ENCODE measurements around the gene SLC9A3.

SLC9A3 gene

DNA sequence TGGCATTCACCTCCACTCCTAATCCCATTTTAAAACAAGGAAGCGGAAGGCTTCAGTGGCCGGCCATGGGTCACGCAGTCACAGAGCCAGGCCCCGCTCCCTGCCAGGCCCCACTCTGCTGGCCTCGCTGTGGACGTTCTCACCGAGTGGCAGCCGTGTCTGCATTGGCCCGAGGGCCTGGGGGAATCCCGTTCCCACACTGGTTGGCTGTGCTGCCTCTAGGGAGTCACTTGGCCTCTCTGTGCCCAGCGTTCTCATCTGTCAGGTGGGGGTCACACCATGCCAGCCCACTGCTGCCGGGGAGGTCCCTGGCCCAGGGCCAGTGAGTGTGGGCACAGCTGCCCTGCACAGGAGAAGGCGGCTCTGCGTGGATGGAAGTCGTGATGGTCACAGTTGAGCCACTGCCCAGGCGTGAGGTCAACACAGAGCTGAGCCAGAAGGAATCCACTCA lies 13.4 kb upstream of the SLC9A3 start:
- ChIA-PET POLR2A (no interaction called here), CTCF (no interaction called here)
- Histone ChIP-seq H3K4me1 (ENCODE audit: control insufficient read depth, insufficient read depth, low read length) (no peaks in the 10 kb centered on the region), H3K27ac (ENCODE audit: extremely low read depth, low read depth, low read length) (no peak overlapping the region), H3K4me3 (ENCODE audit: low read depth, low read length) (no peak overlapping the region), H3K36me3 (ENCODE audit: control insufficient read depth in 2 of 2, insufficient read depth in 1 of 2, low read length in 2 of 2) (no peaks in the 10 kb centered on the region), H3K9me3 (ENCODE audit: control insufficient read depth, insufficient read depth, low read depth, low read length) (no peaks in the 10 kb centered on the region)
- TF ChIP-seq ZFHX2 (tag by site-specific recombination; conservative IDR thresholded peaks at IDR 0.05) (peak; percentile 54), ZNF768 (tag by site-specific recombination; IDR thresholded peaks at IDR 0.05) (peak; percentile 38; the same call in 1 of the 2 replicates), ZNF48 (tag by site-specific recombination; IDR thresholded peaks at IDR 0.05) (no peak), EGR2 (tag by site-specific recombination; IDR thresholded peaks at IDR 0.05; ENCODE audit: low read depth) (peak; percentile 62)

DNA sequence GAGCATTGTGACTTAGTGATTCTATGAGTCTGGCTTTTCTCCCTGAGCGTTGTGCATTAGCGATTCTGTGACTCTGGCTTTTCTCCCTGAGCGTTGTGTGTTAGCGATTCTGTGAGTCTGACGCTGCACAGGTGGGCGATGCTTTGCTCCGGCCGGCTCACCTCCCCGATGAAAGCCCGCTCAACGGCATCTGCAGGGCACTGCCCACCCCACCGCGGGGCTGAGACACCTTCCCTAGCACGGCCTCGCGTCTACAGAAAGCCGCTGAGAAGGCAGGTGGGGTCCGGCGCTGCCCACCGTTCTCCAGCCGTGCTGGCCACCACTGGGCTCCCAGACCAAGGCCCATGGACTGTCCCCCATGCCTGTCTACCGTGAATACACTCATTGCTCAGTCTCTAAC lies 12.8 kb upstream of the SLC9A3 start:
- Histone ChIP-seq H3K27ac (ENCODE audit: extremely low read depth, low read depth, low read length) (no peak overlapping the region), H3K4me1 (ENCODE audit: control insufficient read depth, insufficient read depth, low read length) (no peaks in the 10 kb centered on the region), H3K4me3 (ENCODE audit: low read depth, low read length) (no peak overlapping the region), H3K36me3 (ENCODE audit: control insufficient read depth in 2 of 2, insufficient read depth in 1 of 2, low read length in 2 of 2) (no peaks in the 10 kb centered on the region), H3K9me3 (ENCODE audit: control insufficient read depth, insufficient read depth, low read depth, low read length) (no peaks in the 10 kb centered on the region)
- POLR2A ChIA-PET, result no interaction called here
- TF ChIP-seq ZNF658 (tag by site-specific recombination; IDR thresholded peaks at IDR 0.05), result no peak
- no peak for TF ChIP-seq ZNF146 (tag by site-specific recombination; IDR thresholded peaks at IDR 0.05)
- no peak for TF ChIP-seq YY1 (tag by site-specific recombination; IDR thresholded peaks at IDR 0.05)
- TF ChIP-seq ZSCAN16 (tag by site-specific recombination; IDR thresholded peaks at IDR 0.05), result no peak
- no peak for TF ChIP-seq GLI4 (tag by site-specific recombination; IDR thresholded peaks at IDR 0.05)
- TF ChIP-seq ZNF174 (tag by site-specific recombination; IDR thresholded peaks at IDR 0.05), result no peak
- no peak for TF ChIP-seq ZNF624 (tag by site-specific recombination; IDR thresholded peaks at IDR 0.05)
- no peak for TF ChIP-seq ZBTB20 (tag by site-specific recombination; IDR thresholded peaks at IDR 0.05)
- TF ChIP-seq MYNN (tag by site-specific recombination; IDR thresholded peaks at IDR 0.05; ENCODE audit: borderline replicate concordance), result no peak
- no peak for TF ChIP-seq ZNF792 (tag by site-specific recombination; IDR thresholded peaks at IDR 0.05)
- no peak for TF ChIP-seq ZSCAN23 (tag by site-specific recombination; IDR thresholded peaks at IDR 0.05)
- CTCF ChIA-PET, result no interaction called here

DNA sequence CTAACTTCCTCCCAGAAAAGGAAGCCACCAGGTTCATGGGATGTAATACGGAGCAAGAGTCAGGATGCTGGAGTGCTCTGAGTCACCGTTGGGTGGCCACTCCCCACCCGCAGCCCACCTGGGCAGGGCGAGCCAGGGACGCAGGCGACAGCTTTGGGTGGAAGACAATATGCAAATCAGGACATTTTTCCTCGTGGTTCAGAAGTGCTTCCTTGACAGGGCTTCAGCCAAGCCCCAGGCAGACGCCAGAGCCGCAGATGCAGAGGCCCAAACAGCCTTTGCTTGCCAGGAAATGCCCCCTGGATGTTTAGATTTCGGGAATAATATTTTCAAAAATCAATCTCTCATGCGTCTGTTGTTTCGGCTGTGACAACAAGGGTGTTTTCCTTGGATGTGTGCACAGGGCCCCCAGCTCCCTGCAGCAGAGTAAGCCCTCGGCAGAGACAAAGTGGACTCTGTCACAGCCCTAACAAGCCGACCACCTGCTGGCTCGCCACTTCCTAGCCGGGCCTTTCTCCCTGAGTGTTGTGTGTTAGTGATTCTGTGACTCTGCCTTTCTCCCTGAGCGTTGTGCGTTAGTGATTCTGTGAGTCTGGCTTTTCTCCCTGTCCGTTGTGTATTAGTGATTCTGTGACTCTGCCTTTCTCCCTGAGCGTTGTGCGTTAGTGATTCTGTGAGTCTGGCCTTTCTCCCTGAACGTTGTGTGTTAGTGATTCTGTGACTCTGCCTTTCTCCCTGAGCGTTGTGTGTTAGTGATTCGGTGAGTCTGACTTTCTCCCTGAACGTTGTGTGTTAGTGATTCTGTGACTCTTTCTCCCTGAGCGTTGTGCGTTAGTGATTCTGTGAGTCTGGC lies 11.8 kb upstream of the SLC9A3 start:
- H3K27ac ChIP-seq (ENCODE audit: extremely low read depth, low read depth, low read length), result no peak overlapping the region
- H3K4me1 ChIP-seq (ENCODE audit: control insufficient read depth, insufficient read depth, low read length), result no peaks in the 10 kb centered on the region
- POLR2A ChIA-PET, result no interaction called here
- no peak overlapping the region for H3K4me3 ChIP-seq (ENCODE audit: low read depth, low read length)
- CTCF ChIA-PET, result no interaction called here
- H3K36me3 ChIP-seq (ENCODE audit: control insufficient read depth in 2 of 2, insufficient read depth in 1 of 2, low read length in 2 of 2), result no peaks in the 10 kb centered on the region
- H3K9me3 ChIP-seq (ENCODE audit: control insufficient read depth, insufficient read depth, low read depth, low read length), result no peaks in the 10 kb centered on the region
- TF ChIP-seq OVOL3 (tag by site-specific recombination; IDR thresholded peaks at IDR 0.05) (no peak), ZNF624 (tag by site-specific recombination; IDR thresholded peaks at IDR 0.05) (no peak), ZNF341 (tag by site-specific recombination; IDR thresholded peaks at IDR 0.05; ENCODE audit: low read depth) (peak; percentile 74), ZSCAN16 (tag by site-specific recombination; IDR thresholded peaks at IDR 0.05) (no peak), ZNF433 (tag by site-specific recombination; IDR thresholded peaks at IDR 0.05; ENCODE audit: low read depth) (no peak), ZNF121 (tag by site-specific recombination; IDR thresholded peaks at IDR 0.05) (no peak), ZBTB17 (tag by site-specific recombination; IDR thresholded peaks at IDR 0.05) (peak; percentile 89), GLI4 (tag by site-specific recombination; IDR thresholded peaks at IDR 0.05) (no peak), ZNF175 (tag by site-specific recombination; IDR thresholded peaks at IDR 0.05) (no peak), ZBTB48 (tag by site-specific recombination; IDR thresholded peaks at IDR 0.05) (no peak), FEZF1 (tag by site-specific recombination; IDR thresholded peaks at IDR 0.05) (no peak)
- TF ChIP-seq, protein P1, sequence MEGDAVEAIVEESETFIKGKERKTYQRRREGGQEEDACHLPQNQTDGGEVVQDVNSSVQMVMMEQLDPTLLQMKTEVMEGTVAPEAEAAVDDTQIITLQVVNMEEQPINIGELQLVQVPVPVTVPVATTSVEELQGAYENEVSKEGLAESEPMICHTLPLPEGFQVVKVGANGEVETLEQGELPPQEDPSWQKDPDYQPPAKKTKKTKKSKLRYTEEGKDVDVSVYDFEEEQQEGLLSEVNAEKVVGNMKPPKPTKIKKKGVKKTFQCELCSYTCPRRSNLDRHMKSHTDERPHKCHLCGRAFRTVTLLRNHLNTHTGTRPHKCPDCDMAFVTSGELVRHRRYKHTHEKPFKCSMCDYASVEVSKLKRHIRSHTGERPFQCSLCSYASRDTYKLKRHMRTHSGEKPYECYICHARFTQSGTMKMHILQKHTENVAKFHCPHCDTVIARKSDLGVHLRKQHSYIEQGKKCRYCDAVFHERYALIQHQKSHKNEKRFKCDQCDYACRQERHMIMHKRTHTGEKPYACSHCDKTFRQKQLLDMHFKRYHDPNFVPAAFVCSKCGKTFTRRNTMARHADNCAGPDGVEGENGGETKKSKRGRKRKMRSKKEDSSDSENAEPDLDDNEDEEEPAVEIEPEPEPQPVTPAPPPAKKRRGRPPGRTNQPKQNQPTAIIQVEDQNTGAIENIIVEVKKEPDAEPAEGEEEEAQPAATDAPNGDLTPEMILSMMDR (tag by site-specific recombination; IDR thresholded peaks at IDR 0.05), result no peak
- TF ChIP-seq, protein P2, sequence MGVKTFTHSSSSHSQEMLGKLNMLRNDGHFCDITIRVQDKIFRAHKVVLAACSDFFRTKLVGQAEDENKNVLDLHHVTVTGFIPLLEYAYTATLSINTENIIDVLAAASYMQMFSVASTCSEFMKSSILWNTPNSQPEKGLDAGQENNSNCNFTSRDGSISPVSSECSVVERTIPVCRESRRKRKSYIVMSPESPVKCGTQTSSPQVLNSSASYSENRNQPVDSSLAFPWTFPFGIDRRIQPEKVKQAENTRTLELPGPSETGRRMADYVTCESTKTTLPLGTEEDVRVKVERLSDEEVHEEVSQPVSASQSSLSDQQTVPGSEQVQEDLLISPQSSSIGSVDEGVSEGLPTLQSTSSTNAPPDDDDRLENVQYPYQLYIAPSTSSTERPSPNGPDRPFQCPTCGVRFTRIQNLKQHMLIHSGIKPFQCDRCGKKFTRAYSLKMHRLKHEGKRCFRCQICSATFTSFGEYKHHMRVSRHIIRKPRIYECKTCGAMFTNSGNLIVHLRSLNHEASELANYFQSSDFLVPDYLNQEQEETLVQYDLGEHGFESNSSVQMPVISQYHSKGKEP (tag by site-specific recombination; IDR thresholded peaks at IDR 0.05), result no peak
- TF ChIP-seq, protein P3, sequence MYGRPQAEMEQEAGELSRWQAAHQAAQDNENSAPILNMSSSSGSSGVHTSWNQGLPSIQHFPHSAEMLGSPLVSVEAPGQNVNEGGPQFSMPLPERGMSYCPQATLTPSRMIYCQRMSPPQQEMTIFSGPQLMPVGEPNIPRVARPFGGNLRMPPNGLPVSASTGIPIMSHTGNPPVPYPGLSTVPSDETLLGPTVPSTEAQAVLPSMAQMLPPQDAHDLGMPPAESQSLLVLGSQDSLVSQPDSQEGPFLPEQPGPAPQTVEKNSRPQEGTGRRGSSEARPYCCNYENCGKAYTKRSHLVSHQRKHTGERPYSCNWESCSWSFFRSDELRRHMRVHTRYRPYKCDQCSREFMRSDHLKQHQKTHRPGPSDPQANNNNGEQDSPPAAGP (tag by site-specific recombination; IDR thresholded peaks at IDR 0.05), result no peak
- TF ChIP-seq, protein P4, sequence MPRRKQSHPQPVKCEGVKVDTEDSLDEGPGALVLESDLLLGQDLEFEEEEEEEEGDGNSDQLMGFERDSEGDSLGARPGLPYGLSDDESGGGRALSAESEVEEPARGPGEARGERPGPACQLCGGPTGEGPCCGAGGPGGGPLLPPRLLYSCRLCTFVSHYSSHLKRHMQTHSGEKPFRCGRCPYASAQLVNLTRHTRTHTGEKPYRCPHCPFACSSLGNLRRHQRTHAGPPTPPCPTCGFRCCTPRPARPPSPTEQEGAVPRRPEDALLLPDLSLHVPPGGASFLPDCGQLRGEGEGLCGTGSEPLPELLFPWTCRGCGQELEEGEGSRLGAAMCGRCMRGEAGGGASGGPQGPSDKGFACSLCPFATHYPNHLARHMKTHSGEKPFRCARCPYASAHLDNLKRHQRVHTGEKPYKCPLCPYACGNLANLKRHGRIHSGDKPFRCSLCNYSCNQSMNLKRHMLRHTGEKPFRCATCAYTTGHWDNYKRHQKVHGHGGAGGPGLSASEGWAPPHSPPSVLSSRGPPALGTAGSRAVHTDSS (tag by site-specific recombination; IDR thresholded peaks at IDR 0.05), result no peak
